KG1 (cell line): Measurements from ENCODE around the gene JMJD8.
"Not testable (repeated sequence)": the region's sequence is repeated elsewhere in the genome, so short reads cannot be mapped to it uniquely, and the experiment has no call there.

ENCODE experiments used
- DNase-seq: peaks from one replicate; lab custom pipeline; 2025; lab: John Stamatoyannopoulos, UW

Gene JMJD8

DNA sequence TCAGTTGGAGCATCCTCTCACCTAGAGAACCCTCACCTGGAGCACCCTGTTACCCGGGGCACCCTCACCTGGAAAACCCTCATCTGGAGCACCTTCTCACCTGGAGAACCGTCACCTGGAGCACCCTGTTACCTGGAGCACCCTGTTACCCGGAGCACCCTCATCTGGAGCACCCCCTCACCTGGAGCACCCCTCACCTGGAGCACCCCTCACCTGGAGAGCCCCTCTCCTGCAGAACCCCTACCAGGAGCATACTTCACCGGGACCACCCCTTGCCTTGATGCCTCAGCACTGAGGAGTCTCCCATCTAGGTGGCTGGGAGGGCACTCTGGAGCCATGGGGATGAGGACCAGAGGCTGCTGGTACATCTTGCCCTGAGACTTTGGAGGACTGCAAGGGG is 24.8 kb upstream of the JMJD8 start:
- no peak for DNase-seq

- no peak for DNase-seq
Measured at GRCh38 chr16:708019-708418, 23.9 kb upstream of the JMJD8 start.

GRCh38 chr16:707062-707538 is 23.0 kb upstream of the JMJD8 start:
- no peak for DNase-seq

DNA sequence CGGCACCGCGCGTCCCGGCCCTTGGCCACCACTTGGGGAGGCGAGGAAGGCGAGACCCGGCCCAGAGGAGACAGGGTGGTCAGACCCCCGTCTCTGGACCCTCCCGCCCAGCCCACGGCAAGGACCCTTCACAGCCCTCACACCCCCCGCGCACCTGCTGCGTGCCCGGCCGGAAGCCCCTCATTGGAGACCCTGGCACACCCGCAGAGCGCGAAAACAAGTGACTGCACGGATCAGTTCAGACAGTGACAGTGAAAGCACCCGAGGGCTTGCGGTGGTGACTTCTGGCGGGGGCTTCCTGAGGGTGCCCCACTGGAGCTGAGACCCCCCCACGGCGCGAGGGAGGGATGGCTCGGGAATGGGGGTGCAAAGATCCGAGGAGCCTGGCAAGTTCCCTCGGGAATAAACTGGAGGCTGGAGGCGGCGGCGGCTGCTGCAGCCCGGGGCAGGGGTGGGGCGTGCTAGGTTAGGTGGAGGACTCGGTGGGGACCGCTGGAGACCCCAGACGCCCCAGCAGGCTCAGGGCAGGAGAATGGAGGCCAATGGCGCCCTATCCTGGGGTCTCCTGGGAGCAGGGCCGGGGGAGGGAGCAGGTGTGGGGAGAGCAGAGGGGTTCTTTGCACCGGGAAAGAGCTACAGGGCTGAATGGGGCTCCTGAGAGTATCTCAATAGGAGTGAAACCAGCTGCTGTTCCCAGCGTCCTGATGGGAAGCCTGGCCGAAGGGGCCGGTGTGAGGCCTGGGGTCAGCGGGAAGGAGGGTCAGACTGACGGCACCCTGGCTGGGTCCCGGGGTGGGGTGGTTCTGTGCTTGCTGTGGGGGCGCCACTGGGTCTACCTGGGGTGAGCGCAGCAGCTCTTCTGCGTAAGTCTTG is 22.3 kb upstream of the JMJD8 start:
- DNase-seq: no peak

GRCh38 chr16:705431-706188 is 21.5 kb upstream of the JMJD8 start, which contains the start of gene FBXL16:
FBXL16 (minus strand) TSS chr16:705801; CDS start chr16:697405, 8,396 bp downstream.
- no peak for DNase-seq

DNA sequence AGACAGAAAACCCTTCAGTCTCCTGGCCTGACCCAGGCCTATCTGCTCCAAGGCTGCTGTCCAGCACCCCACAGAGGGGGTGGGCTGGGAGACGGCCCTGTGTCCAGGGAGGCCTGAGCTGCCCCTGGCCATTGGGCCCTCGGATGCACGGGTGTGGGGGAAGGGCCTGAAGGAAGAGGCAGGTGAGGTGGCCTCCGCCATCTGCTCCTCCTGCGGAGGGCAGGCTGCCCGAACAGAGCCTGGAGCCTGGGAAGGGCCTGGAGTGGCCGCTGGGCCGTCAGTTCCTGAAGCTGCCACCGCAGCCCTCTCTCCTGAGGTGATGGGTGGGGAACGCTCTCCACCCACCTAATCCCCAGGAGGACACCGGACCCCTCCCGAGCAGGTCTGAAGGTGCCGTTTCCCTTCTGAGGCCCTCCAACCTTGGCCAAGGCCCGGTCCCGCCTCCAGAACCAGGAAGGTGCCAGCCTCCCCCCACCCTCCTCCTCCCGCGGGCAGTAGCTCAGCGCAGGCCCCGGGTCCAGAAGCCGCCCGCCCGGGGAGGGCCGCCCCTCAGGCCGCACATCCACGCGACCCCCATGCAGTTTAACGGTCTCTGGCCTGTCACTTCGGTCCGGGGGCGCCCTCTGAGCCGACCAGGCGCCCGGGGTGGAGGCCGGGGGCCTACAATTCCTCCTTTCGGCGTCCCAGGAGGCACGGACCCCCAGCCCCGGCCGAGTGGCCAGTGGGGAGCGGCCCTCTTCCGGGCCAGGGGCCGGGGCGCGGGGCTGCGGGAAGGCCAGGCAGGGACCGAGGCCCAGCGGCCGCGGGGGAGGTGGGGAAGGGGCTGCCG is 20.6 kb upstream of the JMJD8 start:
- DNase-seq: no peak

- DNase-seq: no peak
Measured at GRCh38 chr16:704047-704446, 19.9 kb upstream of the JMJD8 start.

DNA sequence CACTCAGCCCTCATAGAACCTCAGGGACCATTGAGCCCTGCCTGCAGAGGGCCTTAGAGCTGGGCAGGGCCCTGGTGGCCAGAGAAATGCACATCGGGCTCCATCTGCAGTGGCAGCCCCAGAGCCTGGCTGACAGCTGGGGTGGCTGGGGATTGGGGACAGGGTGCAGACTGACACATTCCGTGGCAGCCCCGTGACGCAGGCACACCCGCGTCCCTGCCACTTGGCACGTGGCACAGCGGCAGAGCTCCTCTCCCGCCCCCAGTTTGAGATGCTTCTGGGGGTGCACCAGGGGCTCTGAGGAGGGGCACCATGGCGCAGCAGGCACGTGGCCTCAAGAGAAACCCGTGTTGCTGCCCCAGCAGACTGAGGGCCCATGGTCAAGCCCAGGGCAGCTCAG is 19.3 kb upstream of the JMJD8 start:
- no peak for DNase-seq

DNA sequence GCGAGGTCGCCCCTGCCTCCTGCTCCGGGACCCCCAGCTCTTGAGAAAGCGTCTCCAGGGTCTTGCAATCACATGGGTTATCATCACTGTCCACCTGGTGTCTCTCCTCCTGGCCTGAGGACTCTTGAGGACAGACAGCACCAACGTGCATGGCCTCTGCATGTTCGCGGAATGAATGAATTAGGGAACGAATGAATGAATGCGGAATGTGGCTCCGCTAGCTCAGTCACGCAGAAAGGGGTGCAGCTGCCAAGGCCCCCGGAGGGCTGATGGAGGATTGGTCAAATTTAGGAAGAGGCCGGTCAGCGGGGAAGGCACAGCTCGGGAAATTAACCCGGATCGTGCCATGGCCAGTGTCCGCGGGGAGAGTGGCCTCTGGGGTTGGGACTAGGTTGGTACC is 18.2 kb upstream of the JMJD8 start:
- DNase-seq: no peak

GRCh38 chr16:700684-701584 is 16.8 kb upstream of the JMJD8 start:
- no peak for DNase-seq

DNA sequence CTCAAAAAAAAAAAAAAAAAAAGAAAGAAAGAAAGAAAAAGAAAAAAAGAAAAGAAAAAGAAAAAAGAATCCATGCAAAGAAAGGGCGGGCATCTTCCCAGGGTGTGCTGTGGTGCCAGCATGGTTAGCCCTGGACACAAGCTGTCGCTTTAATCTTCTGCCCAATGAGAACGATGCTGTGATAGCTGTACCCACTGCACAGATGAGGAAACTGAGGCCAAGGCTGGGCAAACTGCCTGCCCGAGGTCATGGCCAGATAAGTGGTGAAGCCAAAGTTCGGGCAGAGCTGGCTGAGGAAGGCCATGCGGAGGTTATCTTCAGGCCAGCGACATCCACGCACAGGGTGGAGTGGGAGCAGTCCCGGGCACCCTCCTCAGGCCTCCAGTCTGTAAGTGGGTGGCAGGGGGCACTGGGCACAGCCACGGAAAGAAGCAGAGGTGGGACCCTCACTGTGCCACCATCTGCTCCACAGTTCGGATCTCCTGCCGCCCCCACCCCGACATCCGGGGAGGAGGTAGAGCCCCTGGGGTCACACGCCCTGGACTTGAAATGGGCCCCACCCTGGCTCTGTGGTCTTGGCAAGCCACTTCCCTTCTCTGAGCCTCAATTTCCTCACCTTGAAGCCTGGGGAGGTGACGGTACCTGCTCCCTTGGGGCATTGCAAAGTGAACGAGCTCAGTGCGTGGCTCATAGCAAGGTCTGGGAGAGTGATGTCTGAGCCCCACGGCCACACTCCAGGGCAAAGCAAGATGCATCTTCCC is 15.0 kb upstream of the JMJD8 start:
- DNase-seq: no peak

DNA sequence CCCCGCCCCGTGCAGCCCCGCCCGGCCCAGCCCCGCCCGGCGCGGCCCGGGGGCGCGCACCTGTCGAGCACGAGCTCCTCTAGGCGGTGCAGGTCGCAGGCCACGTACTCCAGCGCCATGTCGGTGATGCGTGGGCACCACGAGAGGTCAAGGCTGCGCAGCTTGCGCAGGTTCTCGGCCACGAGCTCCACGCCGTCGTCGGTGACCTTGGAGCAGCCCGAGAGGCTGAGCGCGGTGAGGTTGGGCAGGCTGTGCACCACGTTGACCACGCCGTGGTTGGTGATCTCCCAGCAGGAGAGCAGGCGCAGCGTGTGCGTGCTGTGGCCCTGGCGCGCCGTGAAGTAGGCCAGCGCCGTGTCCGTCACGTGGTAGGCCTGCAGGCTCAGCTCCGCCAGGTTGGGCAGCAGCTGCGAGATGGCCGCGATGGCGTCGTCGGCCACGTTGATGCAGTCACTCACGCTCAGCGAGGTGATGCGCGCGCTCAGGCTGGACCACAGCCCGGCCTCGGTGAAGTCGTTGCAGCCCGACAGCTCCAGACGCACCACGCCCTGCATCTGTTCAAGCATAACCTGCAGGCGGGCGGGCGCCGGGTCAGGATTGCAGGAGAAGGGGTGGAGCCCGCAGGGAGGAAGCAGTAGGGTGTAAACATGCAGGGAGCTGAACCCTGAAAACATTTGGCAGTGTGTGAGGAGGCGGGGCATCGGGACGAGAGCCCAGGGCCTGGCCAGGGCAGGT is 11.4 kb upstream of the JMJD8 start:
- DNase-seq: no peak

DNA sequence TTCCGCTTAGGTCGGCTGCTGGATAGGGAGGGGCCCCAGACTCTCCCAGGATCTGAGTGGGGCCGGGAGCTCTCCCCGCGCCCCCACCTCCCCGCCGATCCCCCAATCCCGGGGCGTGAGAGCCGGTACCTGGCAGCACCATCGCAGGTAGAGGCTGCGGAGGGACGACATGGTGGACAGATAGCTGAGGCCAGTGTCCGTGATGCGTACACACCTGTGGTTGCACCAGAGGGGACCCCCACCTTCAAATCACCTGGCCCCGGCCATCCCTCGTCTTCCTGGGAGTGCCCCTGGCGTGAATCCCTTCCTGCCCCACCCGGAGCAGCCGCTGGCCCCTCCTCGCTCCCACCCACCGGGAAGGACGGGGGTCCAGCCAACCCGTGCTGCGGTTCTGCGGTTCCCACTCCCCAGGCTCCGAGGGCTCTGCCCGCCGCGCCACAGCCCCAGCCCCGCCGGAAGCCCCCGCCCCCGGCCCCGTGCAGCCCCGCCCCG is 10.8 kb upstream of the JMJD8 start:
- no peak for DNase-seq

- DNase-seq: no peak
Measured at GRCh38 chr16:694187-694862, 10.2 kb upstream of the JMJD8 start.

GRCh38 chr16:693766-694165 is 9.6 kb upstream of the JMJD8 start:
- DNase-seq: no peak

DNA sequence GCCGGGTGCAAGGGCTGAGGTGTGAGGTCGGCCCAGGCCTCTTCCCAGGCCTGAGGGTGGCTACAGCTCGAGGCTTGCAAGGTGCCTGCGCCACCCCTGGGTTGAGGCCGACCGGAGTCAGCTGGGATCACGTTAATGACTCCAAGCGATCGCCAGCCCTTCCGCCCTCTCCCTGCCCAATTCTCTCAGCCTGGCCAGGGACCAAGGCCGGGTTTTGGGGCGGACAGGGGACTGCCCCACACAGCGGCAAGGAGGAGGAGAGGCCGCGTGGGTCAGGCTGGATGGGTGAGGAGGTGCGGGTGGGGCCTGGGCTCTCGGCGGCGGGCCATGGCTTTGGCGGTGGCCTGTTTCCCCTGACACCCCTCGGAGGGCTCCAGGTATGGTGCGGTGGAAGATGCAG is 9.2 kb upstream of the JMJD8 start:
- no peak for DNase-seq

- DNase-seq: no peak
Measured at GRCh38 chr16:692356-693108, 8.4 kb upstream of the JMJD8 start.

GRCh38 chr16:691242-691641 is 7.1 kb upstream of the JMJD8 start:
- DNase-seq: not testable (repeated sequence)
